ENCODE data around the gene ATP6V1G1. TPM values are rescaled to one million over a fixed set of nuclear protein-coding genes. Genes with fewer than 3 reads are reported as not detected.

ATP6V1G1 gene
- total and polyA plus RNA-seq, 2 donors (not counting 1 experiment from before 2014, with no cell fraction given) = 92.7 to 102 TPM

GRCh38 chr9:114539701-114540380 is 47.7 kb upstream of the ATP6V1G1 start:
- Histone ChIP-seq H3K27ac (ENCODE audit: insufficient read depth, low read length) (no peak overlapping the region), H3K27me3 (ENCODE audit: control insufficient read depth, insufficient read depth, low read length) (peaks cover 7% of the 10 kb centered on the region), H3K9ac (ENCODE audit: insufficient read depth, low read length) (no peak overlapping the region), H3K9me3 (ENCODE audit: control insufficient read depth, insufficient read depth, low read depth, low read length) (no peaks in the 10 kb centered on the region), H3K4me3 (replicated peaks in 1 of 4; ENCODE audit: control extremely low read depth in 1 of 4, insufficient read depth in 1 of 4, low read depth in 3 of 4, low read length in 4 of 4) (no peak overlapping the region), H3K4me2 (ENCODE audit: extremely low read depth, insufficient read depth, low read length) (no peak overlapping the region), H3K36me3 (ENCODE audit: control insufficient read depth, insufficient read depth, low read length) (no peaks in the 10 kb centered on the region), H4K20me1 (ENCODE audit: control insufficient read depth, extremely low read depth, insufficient read depth, low read length) (no peaks in the 10 kb centered on the region), H3K79me2 (ENCODE audit: control insufficient read depth, insufficient read depth, low read length) (no peaks in the 10 kb centered on the region), H2AFZ (ENCODE audit: low read length) (no peak overlapping the region), H3K4me1 (ENCODE audit: control insufficient read depth, extremely low read depth, insufficient read depth, low read length) (no peaks in the 10 kb centered on the region)
- no peak for TF ChIP-seq EZH2 (IDR thresholded peaks at IDR 0.05; ENCODE audit: low read length, missing control alignments)
- TF ChIP-seq CTCF (conservative IDR thresholded peaks at IDR 0.05 in 1 of 2, IDR thresholded peaks at IDR 0.05 in 1 of 2; ENCODE audit: low read depth in 1 of 2, low read length in 2 of 2) = no peak
- no peak for DNase-seq (ENCODE audit: low read depth in 2 of 2)

GRCh38 chr9:114545055-114545454 is 42.5 kb upstream of the ATP6V1G1 start:
- H3K4me1 ChIP-seq (ENCODE audit: control insufficient read depth, extremely low read depth, insufficient read depth, low read length) = no peaks in the 10 kb centered on the region
- no peak overlapping the region for H3K4me3 ChIP-seq (replicated peaks in 1 of 4; ENCODE audit: control extremely low read depth in 1 of 4, insufficient read depth in 1 of 4, low read depth in 3 of 4, low read length in 4 of 4)
- no peak for DNase-seq (ENCODE audit: low read depth in 2 of 2)
- H3K27ac ChIP-seq (ENCODE audit: insufficient read depth, low read length) = no peak overlapping the region
- H3K4me2 ChIP-seq (ENCODE audit: extremely low read depth, insufficient read depth, low read length) = no peak overlapping the region
- peaks cover 18% of the 10 kb centered on the region for H3K27me3 ChIP-seq (ENCODE audit: control insufficient read depth, insufficient read depth, low read length)
- no peaks in the 10 kb centered on the region for H3K9me3 ChIP-seq (ENCODE audit: control insufficient read depth, insufficient read depth, low read depth, low read length)
- no peaks in the 10 kb centered on the region for H3K79me2 ChIP-seq (ENCODE audit: control insufficient read depth, insufficient read depth, low read length)
- no peaks in the 10 kb centered on the region for H4K20me1 ChIP-seq (ENCODE audit: control insufficient read depth, extremely low read depth, insufficient read depth, low read length)
- no peaks in the 10 kb centered on the region for H3K36me3 ChIP-seq (ENCODE audit: control insufficient read depth, insufficient read depth, low read length)
- H2AFZ ChIP-seq (ENCODE audit: low read length) = no peak overlapping the region
- H3K9ac ChIP-seq (ENCODE audit: insufficient read depth, low read length) = no peak overlapping the region
- TF ChIP-seq CTCF (conservative IDR thresholded peaks at IDR 0.05 in 1 of 2, IDR thresholded peaks at IDR 0.05 in 1 of 2; ENCODE audit: low read depth in 1 of 2, low read length in 2 of 2) = no peak
- TF ChIP-seq EZH2 (IDR thresholded peaks at IDR 0.05; ENCODE audit: low read length, missing control alignments) = no peak

GRCh38 chr9:114546851-114547250 is 40.7 kb upstream of the ATP6V1G1 start:
- Histone ChIP-seq H3K4me1 (ENCODE audit: control insufficient read depth, extremely low read depth, insufficient read depth, low read length) (peaks cover 2% of the 10 kb centered on the region), H3K27ac (ENCODE audit: insufficient read depth, low read length) (no peak overlapping the region), H2AFZ (ENCODE audit: low read length) (no peak overlapping the region), H3K79me2 (ENCODE audit: control insufficient read depth, insufficient read depth, low read length) (no peaks in the 10 kb centered on the region), H3K9me3 (ENCODE audit: control insufficient read depth, insufficient read depth, low read depth, low read length) (no peaks in the 10 kb centered on the region), H3K4me2 (ENCODE audit: extremely low read depth, insufficient read depth, low read length) (no peak overlapping the region), H3K9ac (ENCODE audit: insufficient read depth, low read length) (no peak overlapping the region), H3K36me3 (ENCODE audit: control insufficient read depth, insufficient read depth, low read length) (no peaks in the 10 kb centered on the region), H3K27me3 (ENCODE audit: control insufficient read depth, insufficient read depth, low read length) (peaks cover 18% of the 10 kb centered on the region), H4K20me1 (ENCODE audit: control insufficient read depth, extremely low read depth, insufficient read depth, low read length) (no peaks in the 10 kb centered on the region), H3K4me3 (replicated peaks in 1 of 4; ENCODE audit: control extremely low read depth in 1 of 4, insufficient read depth in 1 of 4, low read depth in 3 of 4, low read length in 4 of 4) (no peak overlapping the region)
- TF ChIP-seq EZH2 (IDR thresholded peaks at IDR 0.05; ENCODE audit: low read length, missing control alignments) = no peak
- TF ChIP-seq CTCF (conservative IDR thresholded peaks at IDR 0.05 in 1 of 2, IDR thresholded peaks at IDR 0.05 in 1 of 2; ENCODE audit: low read depth in 1 of 2, low read length in 2 of 2) = no peak
- DNase-seq (ENCODE audit: low read depth in 2 of 2) = no peak

All from fibroblast of lung (primary cell).